ENCODE data around the gene LGALS16. TPM values are rescaled to one million over a fixed set of nuclear protein-coding genes. Genes with fewer than 3 reads are reported as not detected.
"Not testable (repeated sequence)": the region's sequence is repeated elsewhere in the genome, so short reads cannot be mapped to it uniquely, and the experiment has no call there.

LGALS16 gene
- total and polyA plus RNA-seq, 4 experiments from 2014 or later: not detected

DNA sequence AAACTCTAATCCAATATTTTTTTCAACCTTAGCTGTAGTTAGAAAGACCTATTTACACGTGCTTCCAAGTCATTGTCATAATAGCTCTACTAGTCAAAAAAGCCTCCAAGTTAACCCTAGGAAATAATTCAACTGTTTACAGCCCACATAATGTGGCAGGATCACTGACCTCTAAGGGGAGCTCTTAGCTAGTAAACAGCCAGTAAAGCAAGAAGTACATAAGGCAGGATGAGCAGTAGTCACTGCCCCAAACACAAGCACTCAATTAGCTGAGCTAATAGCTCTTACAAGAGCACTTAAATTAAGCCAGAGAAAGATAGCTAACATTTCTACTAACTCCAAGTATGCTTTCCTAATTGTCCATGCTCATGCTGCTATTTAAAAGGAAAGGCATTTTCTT, 18.1 kb downstream of the LGALS16 start:
- POLR2A ChIA-PET (ENCODE audit: partially characterized antibody); H3K27ac ChIP-seq (ENCODE audit: low read depth, low read length); H3K4me3 ChIP-seq (ENCODE audit: low read length in 2 of 2); H3K36me3 Mint-ChIP-seq; H3K27me3 Mint-ChIP-seq; H3K9me3 Mint-ChIP-seq; DNase-seq; H3K9me3 ChIP-seq (ENCODE audit: control insufficient read depth in 1 of 2, low read length in 2 of 2); H3K36me3 ChIP-seq (ENCODE audit: insufficient read depth, low read length); H3K27me3 ChIP-seq (ENCODE audit: insufficient read depth, low read length): not testable (repeated sequence)
- intact Hi-C loops (cut with micrococcal nuclease): loop anchor here (2.0 to 5.0 kb wide), 3 partner anchors 93 to 168 kb away; no protein-coding TSS in a partner anchor
- peaks cover 35% of the 10 kb centered on the region for H3K4me1 ChIP-seq (ENCODE audit: insufficient read depth, low read length)
- Mint-ChIP-seq H3K4me1 (peaks cover 16 to 44% (median 30%) of the 10 kb centered on the region in 4 donors), H3K27ac (peak overlapping the region in 1 of 7 donors; percentile 39), H3K4me3 (peak overlapping the region in 1 of 8 donors; percentile 3)
- CTCF ChIA-PET (ENCODE audit: partially characterized antibody): interaction anchor here (1.1 to 7.1 kb wide), 6 partner anchors 10 to 234 kb away, joined by 3 to 100 read pairs (median 22); no protein-coding TSS in a partner anchor

- Mint-ChIP-seq H3K9me3 (peaks cover 0 to 2% (median 0%) of the 10 kb centered on the region in 8 donors), H3K27me3 (peaks cover 0 to 6% of the 10 kb centered on the region in 2 donors), H3K27ac (peak overlapping the region in 2 of 7 donors; percentile 70 to 79), H3K36me3 (no peaks in the 10 kb centered on the region), H3K4me3 (no peak overlapping the region), H3K4me1 (peaks cover 32 to 64% (median 41%) of the 10 kb centered on the region in 4 donors)
- Histone ChIP-seq H3K27me3 (ENCODE audit: insufficient read depth, low read length) (no peaks in the 10 kb centered on the region), H3K9me3 (ENCODE audit: control insufficient read depth in 1 of 2, low read length in 2 of 2) (no peaks in the 10 kb centered on the region), H3K4me3 (ENCODE audit: low read length in 2 of 2) (no peak overlapping the region), H3K27ac (ENCODE audit: low read depth, low read length) (no peak overlapping the region), H3K4me1 (ENCODE audit: insufficient read depth, low read length) (peaks cover 55% of the 10 kb centered on the region), H3K36me3 (ENCODE audit: insufficient read depth, low read length) (no peaks in the 10 kb centered on the region)
- no peak for DNase-seq
- CTCF ChIA-PET (ENCODE audit: partially characterized antibody): interaction anchor here (0.8 to 7.1 kb wide), 4 partner anchors 91 to 168 kb away, joined by 3 to 100 read pairs (median 22); no protein-coding TSS in a partner anchor
- POLR2A ChIA-PET (ENCODE audit: partially characterized antibody): no interaction called here
- intact Hi-C loops (cut with micrococcal nuclease): no loop called here
Observed at GRCh38 chr19:39676004-39676403, 20.3 kb downstream of the LGALS16 start.

DNA sequence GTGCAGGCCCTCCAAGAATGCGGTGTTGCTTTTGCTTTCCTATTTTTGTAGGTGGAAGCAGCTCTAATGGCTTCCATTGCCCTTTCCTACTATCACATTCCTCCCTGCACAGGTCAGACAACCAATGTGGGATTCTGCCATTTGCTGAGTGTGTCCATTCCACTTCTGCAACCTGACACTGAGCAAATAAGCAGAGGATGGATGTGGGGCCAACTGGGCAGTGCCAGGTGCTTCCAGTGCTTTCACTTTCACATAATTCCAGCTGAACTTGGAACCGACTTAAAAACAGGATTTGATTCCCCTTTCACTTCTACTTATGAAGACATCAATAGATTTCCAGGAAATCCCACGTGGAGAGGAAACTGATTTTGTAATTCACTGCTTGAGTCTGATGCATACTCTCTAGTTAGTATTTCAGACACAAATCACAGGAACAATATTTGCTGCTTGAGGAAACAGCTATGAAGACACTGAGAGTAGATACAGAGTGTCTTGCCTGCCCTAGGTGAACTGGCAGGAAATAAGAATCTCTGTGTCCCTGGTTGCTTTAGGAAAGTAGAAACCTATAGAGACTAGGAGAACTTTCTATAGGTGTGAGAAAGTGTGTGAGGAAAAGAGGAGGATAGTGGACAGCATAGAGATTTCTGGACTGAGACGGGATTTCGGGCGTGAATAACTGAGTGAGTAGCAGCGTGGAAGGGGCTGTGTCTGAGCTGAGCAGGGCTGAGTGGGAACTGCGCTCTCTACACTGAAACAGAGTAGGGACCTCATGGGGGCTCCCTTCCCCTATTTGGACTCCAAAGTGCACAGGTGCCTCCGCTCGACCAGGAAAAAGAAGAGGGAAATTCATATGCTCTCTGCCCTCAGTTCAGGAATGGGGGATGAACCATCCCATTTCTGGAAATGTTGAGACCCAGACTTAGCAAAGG, 22.5 kb downstream of the LGALS16 start:
- ChIA-PET POLR2A (ENCODE audit: partially characterized antibody) (no interaction called here), CTCF (ENCODE audit: partially characterized antibody) (interaction anchor here (2.0 kb wide), 1 partner anchor 89 kb away, joined by 6 read pairs; no protein-coding TSS in a partner anchor)
- Histone ChIP-seq H3K36me3 (ENCODE audit: insufficient read depth, low read length) (no peaks in the 10 kb centered on the region), H3K4me1 (ENCODE audit: insufficient read depth, low read length) (peaks cover 43% of the 10 kb centered on the region), H3K27me3 (ENCODE audit: insufficient read depth, low read length) (no peaks in the 10 kb centered on the region), H3K4me3 (ENCODE audit: low read length in 2 of 2) (no peak overlapping the region), H3K27ac (ENCODE audit: low read depth, low read length) (no peak overlapping the region), H3K9me3 (ENCODE audit: control insufficient read depth in 1 of 2, low read length in 2 of 2) (no peaks in the 10 kb centered on the region)
- peaks cover 0 to 3% of the 10 kb centered on the region in 2 donors for H3K27me3 Mint-ChIP-seq
- peak overlapping the region; percentile 0 to 83 (median 74) for H3K4me3 Mint-ChIP-seq
- H3K9me3 Mint-ChIP-seq: peaks cover 0 to 2% (median 0%) of the 10 kb centered on the region in 8 donors
- peaks cover 27 to 51% (median 32%) of the 10 kb centered on the region in 4 donors for H3K4me1 Mint-ChIP-seq
- intact Hi-C loops (cut with micrococcal nuclease): no loop called here
- no peak for DNase-seq
- no peaks in the 10 kb centered on the region for H3K36me3 Mint-ChIP-seq
- H3K27ac Mint-ChIP-seq: peak overlapping the region in 6 of 7 donors; percentile 49 to 92 (median 86)

DNA sequence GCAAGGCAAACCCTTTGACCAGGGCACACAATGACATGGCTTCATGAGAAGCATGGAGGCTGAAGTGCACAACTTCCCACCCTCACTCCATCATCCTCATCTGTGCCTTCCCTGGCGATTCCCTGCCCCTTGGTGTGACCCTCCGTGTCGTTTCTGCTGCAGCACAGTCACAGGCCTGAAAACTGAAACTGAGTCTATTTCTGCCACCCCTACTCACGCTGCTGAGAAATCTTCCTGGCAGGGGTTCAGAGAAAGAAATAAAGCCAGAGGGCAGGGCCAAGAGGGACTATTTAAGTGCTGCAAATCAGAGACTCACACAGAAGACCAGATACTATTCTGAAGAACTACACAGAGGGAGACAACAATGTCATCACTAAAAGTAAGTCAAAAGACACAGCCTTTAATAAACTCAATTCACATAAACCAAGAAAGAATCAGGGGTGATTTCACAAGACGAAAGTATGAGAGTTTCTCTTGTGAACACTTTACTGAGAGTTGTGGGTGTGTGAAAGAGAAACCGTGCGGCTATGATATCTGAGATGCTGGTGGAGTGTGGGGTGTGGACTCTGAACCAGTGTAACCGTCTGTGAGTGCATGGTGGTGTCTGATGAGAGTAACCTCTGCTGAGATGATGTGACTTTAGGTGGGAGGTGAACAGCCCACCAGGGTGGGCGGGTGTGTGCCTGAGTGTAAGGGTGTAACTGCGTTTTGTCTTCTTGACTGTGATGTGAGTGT, 23.5 kb downstream of the LGALS16 start:
- H3K27ac ChIP-seq (ENCODE audit: low read depth, low read length): peak overlapping the region; percentile 1
- Mint-ChIP-seq H3K36me3 (no peaks in the 10 kb centered on the region), H3K4me3 (peak overlapping the region; percentile 63 to 83 (median 80)), H3K27me3 (peaks cover 0 to 3% of the 10 kb centered on the region in 2 donors), H3K9me3 (peaks cover 0 to 2% (median 0%) of the 10 kb centered on the region in 8 donors), H3K27ac (peak overlapping the region; percentile 57 to 94 (median 90)), H3K4me1 (peaks cover 24 to 45% (median 30%) of the 10 kb centered on the region in 4 donors)
- intact Hi-C loops (cut with micrococcal nuclease): no loop called here
- H3K36me3 ChIP-seq (ENCODE audit: insufficient read depth, low read length): no peaks in the 10 kb centered on the region
- ChIA-PET POLR2A (ENCODE audit: partially characterized antibody) (no interaction called here), CTCF (ENCODE audit: partially characterized antibody) (no interaction called here)
- H3K27me3 ChIP-seq (ENCODE audit: insufficient read depth, low read length): no peaks in the 10 kb centered on the region
- peaks cover 37% of the 10 kb centered on the region for H3K4me1 ChIP-seq (ENCODE audit: insufficient read depth, low read length)
- H3K4me3 ChIP-seq (ENCODE audit: low read length in 2 of 2): peak overlapping the region in 1 of 2 donors; percentile 30
- DNase-seq: peak in 2 of 5 donors; percentile 9 to 12
- H3K9me3 ChIP-seq (ENCODE audit: control insufficient read depth in 1 of 2, low read length in 2 of 2): no peaks in the 10 kb centered on the region

GRCh38 chr19:39679791-39680168, 24.1 kb downstream of the LGALS16 start:
- Histone ChIP-seq H3K27ac (ENCODE audit: low read depth, low read length) (peak overlapping the region; percentile 1), H3K9me3 (ENCODE audit: control insufficient read depth in 1 of 2, low read length in 2 of 2) (no peaks in the 10 kb centered on the region), H3K4me3 (ENCODE audit: low read length in 2 of 2) (peak overlapping the region in 1 of 2 donors; percentile 30), H3K27me3 (ENCODE audit: insufficient read depth, low read length) (no peaks in the 10 kb centered on the region), H3K36me3 (ENCODE audit: insufficient read depth, low read length) (no peaks in the 10 kb centered on the region), H3K4me1 (ENCODE audit: insufficient read depth, low read length) (peaks cover 37% of the 10 kb centered on the region)
- H3K4me3 Mint-ChIP-seq: peak overlapping the region; percentile 63 to 83 (median 80)
- ChIA-PET CTCF (ENCODE audit: partially characterized antibody) (no interaction called here), POLR2A (ENCODE audit: partially characterized antibody) (no interaction called here)
- peak overlapping the region; percentile 57 to 94 (median 90) for H3K27ac Mint-ChIP-seq
- DNase-seq: no peak
- no peaks in the 10 kb centered on the region for H3K36me3 Mint-ChIP-seq
- peaks cover 24 to 45% (median 30%) of the 10 kb centered on the region in 4 donors for H3K4me1 Mint-ChIP-seq
- intact Hi-C loops (cut with micrococcal nuclease): no loop called here
- peaks cover 0 to 2% (median 0%) of the 10 kb centered on the region in 8 donors for H3K9me3 Mint-ChIP-seq
- peaks cover 0 to 3% of the 10 kb centered on the region in 2 donors for H3K27me3 Mint-ChIP-seq

GRCh38 chr19:39680593-39680992, 24.9 kb downstream of the LGALS16 start:
- H3K36me3 ChIP-seq (ENCODE audit: insufficient read depth, low read length): no peaks in the 10 kb centered on the region
- H3K4me1 ChIP-seq (ENCODE audit: insufficient read depth, low read length): peaks cover 35% of the 10 kb centered on the region
- H3K27ac ChIP-seq (ENCODE audit: low read depth, low read length): no peak overlapping the region
- H3K4me1 Mint-ChIP-seq: peaks cover 24 to 42% (median 30%) of the 10 kb centered on the region in 4 donors
- H3K4me3 Mint-ChIP-seq: peak overlapping the region in 1 of 8 donors; percentile 9
- H3K9me3 ChIP-seq (ENCODE audit: control insufficient read depth in 1 of 2, low read length in 2 of 2): no peaks in the 10 kb centered on the region
- ChIA-PET CTCF (ENCODE audit: partially characterized antibody) (no interaction called here), POLR2A (ENCODE audit: partially characterized antibody) (no interaction called here)
- DNase-seq: no peak
- H3K9me3 Mint-ChIP-seq: peaks cover 0 to 2% (median 0%) of the 10 kb centered on the region in 8 donors
- H3K27me3 Mint-ChIP-seq: peaks cover 0 to 3% of the 10 kb centered on the region in 2 donors
- H3K27ac Mint-ChIP-seq: peak overlapping the region in 2 of 7 donors; percentile 50 to 53
- intact Hi-C loops (cut with micrococcal nuclease): no loop called here
- H3K27me3 ChIP-seq (ENCODE audit: insufficient read depth, low read length): no peaks in the 10 kb centered on the region
- H3K36me3 Mint-ChIP-seq: no peaks in the 10 kb centered on the region
- H3K4me3 ChIP-seq (ENCODE audit: low read length in 2 of 2): no peak overlapping the region
